ENCODE data around the gene DPP8.

DNA sequence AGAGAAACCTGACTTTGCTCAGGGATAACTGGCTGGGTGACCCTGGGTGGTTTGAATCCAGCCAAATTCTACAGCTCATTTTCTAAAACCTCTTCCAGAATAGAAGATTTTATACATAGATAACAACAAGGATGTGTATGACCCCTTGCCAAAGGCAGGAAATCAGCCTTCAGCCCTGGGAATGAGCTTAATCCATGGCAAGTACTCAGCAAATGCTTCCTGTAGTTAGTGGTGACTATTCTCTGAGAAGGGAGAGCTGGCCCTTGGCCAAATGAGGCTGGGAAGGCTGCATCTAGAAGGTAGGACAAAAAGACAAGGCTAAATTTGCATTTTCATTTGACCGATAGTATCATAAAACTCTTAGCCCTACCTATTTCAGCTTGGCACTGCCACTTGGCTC, 8.1 kb upstream of the DPP8 start:
- TF ChIP-seq CTCF (conservative IDR thresholded peaks at IDR 0.05) (no peak), EZH2 (IDR thresholded peaks at IDR 0.05; ENCODE audit: low read depth) (no peak)

Data from PC-9 (cell line).